NCI-H1930 (cell line): Measurements from ENCODE around the gene JAG2.
"Not testable (repeated sequence)": the region's sequence is repeated elsewhere in the genome, so short reads cannot be mapped to it uniquely, and the experiment has no call there.

Experiments used
- DNase-seq, 2 experiments: peaks; one replicate each; lab custom pipeline; 2025; lab: John Stamatoyannopoulos, UW

Gene JAG2

DNA sequence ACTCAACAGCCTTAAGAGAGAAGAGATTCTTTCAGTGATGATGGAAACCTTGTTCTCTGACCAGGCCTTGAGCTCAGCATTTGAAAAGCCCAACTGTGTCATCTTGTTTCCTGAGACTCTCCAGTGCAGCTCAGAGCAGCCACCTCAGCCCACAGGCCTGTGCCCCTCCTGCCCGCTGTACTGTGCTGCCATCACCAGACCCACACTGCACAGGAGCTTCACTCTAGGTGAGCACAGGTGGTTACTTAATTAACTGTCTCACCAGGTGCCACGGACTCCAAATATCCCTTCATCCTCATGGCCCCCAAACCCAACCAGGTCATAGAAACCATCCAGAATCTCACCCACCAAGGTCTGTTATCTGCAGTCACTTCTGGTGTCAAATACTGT lies 51.3 kb downstream of the JAG2 start:
- DNase-seq = no peak

DNA sequence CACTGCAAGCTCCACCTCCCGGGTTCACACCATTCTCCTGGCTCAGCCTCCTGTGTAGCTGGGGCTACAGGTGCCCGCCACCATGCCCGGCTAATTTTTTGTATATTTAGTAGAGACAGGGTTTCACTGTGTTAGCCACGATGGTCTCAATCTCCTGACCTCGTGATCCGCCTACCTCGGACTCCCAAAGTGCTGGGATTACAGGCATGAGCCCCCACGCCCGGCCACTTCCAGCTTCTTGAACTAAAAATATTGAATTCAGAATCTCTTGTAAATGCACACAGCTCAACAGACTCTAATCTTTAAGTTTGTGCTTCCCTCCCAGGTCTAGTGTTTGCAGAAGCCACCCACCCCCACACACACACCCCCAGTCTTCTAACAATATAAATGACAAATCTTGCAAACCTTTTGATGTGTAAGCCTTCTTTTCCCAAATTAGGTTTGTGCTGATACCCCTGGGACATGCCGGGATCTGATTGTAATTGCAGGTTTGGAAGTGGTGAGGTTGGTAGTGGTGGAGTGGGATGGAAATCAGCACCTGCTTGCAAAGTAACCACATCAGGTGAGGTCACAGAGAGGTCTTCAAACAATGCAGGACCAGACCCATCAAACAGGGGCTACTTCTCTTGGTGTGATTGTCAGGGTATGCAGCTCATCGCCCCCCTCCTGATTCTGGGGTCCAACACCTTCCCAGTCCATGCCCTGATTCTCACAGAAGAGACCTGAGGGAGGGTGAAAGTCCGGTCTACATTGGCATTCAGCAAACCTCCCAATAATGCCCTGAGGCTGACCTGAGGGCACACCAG lies 51.9 kb downstream of the JAG2 start:
- DNase-seq = no peak

- not testable (repeated sequence) for DNase-seq
Measured at GRCh38 chr14:105109243-105109642, 59.3 kb downstream of the JAG2 start.

DNA sequence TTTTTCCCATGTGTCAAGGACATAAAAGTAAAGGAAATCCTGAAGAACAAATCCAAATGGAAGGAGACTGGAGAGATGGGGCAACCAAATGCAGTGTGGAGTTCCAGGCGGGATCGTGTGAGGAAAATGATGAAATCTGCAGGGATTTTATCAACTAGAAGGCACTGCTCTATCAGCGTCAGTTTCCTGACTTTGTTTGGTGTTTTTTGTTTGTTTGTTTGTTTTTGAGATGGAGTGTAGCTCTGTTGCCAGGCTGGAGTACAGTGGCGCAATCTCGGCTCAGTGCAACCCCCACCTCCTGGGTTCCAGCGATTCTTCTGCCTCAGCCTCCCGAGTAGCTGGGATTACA lies 60.1 kb downstream of the JAG2 start:
- DNase-seq = no peak

- no peak for DNase-seq
Measured at GRCh38 chr14:105107781-105108515, 60.6 kb downstream of the JAG2 start.

DNA sequence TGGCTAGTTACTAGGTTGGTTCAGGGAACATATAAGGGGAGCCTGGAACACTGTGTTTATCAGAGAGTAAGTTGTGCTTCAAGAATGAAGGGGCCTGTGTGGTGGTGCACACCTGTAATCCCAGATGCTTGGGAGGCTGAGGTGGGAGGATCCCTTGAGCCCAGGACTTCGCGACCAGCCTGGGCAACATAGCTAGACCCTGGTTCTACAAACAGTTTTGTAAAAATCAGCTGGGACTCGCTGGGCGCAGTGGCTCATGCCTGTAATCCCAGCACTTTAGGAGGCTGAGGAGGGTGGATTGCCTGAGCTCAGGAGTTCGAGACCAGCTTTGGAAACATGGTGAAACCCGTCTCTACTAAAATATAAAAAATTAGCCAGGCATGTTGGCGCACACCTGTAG lies 61.2 kb downstream of the JAG2 start:
- no peak for DNase-seq

DNA sequence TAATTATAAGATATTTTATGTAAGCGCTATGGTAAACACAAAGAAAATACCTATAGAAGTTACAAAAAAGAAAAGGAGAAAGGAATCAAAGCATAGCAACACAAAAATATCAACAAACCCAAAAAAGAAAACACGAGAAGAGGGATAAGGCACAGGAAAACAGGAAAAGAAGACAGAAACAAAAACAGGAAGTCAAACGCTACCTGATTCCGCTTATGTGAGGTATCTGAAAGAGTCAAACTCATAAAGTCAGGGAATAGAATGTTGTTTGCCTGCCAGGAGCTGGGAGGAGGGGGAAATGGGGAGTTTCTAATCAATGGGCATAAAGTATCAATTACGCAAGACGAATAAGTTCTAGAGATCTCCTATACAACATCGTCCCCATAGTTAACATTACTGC lies 63.4 kb downstream of the JAG2 start:
- DNase-seq = no peak

DNA sequence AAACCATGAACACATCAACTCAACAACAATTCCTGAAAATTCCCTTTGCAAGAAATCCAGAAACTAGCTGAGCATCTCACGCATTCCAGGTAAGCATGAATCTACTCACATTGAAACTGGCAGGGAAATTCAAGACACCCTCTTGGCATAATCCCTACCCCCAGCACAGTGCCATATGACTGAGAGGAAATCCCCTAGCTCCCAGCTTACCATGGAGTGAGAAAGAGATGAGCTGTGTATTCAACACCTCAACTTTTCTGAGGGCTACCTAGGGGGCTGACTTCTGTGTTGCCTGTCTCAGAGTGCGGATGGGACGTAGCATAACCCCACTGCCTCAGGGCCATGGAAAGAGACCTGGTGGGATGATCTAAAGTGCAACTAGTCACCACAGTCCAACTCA lies 65.7 kb downstream of the JAG2 start:
- no peak for DNase-seq

DNA sequence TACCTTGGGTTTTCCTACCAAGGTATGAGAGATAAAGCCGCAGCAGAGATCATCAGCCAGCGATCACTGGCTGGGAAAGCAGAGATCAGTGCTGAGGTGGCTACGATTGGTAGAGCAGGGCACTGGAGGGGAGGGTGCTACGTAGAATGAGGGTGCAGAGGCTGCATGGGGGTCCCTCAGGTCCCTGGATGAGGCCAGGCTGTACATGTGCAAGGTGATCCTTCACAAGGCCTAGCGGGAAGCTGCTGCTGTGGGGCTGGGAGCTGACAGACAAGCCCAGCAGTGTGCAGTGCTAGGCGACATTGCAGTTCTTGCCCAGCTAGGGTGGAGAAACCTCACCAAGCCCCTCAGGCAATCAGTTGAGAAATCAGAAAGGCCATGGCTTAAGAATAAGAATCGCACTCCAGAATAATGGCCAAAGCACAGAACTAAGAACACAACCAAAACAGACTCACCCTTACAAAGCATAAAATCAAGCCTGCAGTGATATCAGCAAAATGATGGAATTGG lies 66.2 kb downstream of the JAG2 start:
- DNase-seq = no peak

DNA sequence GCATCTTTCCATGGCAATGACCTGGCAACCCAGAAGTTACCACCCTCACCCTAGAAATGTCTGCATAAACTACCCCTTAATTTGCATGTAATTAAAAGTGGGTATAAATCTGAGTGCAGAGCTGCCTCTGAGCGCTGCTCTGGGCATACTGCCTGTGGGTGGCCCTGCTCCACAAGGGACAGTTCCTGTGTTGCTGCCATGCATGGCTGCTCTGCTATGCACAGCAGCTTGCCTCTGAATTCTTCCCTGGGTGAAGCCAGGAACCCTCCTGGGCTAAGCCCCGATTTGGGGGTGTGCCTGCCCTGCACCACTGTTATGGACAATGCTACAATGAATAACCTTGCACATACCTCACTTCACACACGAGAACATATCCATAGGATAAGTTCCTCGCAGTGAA lies 67.7 kb downstream of the JAG2 start:
- DNase-seq = no peak

DNA sequence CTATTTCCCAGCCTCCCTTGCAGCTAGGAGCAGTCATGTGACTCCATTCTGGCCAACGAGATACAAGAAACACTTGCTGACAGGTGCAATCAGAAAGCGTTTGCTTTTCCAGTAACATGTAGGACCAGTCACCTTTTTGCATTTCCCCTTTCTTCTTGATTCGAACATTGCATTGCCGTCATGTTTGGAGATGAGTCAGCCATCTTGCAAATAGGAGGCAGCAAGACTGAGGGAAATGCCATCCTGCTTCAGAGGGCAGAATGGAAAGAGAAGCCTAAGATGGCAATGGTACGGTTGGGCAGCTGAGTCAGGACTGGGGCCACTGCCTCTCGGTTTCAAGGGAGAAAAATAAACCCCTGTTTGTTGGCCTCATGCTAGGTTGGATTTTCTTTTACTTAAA lies 68.8 kb downstream of the JAG2 start:
- DNase-seq = no peak

GRCh38 chr14:105098316-105098715 lies 70.3 kb downstream of the JAG2 start:
- DNase-seq = no peak

DNA sequence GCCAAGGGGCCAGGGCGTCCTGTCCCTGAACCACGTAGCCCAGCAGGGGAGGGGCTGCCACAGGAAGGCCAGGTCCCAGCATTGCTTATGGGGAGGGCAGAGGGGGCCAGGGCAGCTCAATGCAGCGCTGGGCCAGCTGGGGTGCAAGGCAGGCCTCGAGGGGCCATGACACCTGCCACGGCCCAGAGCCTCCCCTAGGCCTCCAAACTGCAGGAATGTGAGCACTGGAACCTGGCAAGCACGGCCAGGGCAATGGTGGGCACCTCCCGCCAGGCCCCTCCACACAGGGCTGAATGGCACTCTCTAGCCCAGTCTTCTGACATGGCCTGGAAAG lies 70.8 kb downstream of the JAG2 start:
- DNase-seq = no peak

GRCh38 chr14:105096206-105096875 lies 72.2 kb downstream of the JAG2 start:
- DNase-seq = no peak

GRCh38 chr14:105095236-105095805 lies 73.3 kb downstream of the JAG2 start:
- no peak for DNase-seq

DNA sequence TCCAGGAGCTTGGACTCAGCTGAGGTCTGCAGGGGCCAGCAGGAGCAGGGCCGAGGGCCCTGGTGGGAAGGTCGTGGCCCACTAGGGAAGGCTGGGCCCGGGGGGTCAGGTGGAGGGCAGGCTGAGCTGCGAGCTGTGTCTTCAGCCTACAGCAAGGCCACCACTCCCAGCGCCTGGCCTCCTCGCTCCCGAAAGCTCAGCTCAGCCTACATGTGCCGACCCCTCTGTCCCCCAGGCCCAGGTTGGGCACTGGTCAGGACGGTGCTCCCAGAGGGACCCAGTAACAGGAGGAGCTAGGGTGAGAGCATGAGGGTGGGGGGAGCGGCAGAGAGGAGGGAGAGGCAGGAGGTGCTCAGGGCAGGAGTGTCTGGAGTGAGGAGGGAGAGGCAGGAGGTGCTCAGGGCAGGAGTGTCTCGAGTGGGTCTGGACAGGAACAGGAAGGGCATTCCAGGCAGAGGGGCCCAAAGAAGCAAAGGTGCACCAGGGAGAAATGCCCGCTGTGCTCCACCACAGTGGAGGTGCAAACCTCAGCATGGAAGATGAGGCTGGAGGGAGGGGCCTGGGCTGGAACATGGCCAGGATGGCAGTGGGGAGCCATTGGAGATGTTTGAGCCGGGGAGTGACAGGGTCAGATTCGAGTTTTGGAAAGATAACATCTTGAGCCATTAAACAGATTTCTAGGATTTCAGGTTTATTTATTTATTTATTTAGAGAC lies 74.2 kb downstream of the JAG2 start:
- no peak for DNase-seq

- DNase-seq = peak; percentile 53 to 69
Measured at GRCh38 chr14:105093431-105094192, 75.0 kb downstream of the JAG2 start.

DNA sequence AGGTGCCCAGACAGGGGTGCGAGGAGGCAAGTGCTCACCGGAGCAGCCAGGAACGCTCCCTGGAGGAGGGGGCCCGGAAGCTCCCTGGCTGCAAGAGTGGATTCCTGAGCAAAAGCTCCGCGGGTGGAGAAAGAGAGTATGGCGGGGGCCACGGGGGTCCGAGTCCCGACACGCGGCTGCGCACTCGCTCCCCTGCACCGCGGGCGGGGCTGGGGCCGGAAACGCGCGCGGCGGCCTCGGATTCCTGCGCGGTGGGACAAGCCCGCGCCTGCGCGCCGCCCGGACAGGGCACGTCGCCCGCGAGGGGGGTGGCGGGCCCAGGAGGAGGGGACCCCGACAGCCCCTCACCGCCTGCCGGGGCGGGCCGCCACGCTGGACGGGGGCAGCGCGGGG lies 75.5 kb downstream of the JAG2 start:
- peak in 1 of 2 experiments; percentile 47 for DNase-seq

DNA sequence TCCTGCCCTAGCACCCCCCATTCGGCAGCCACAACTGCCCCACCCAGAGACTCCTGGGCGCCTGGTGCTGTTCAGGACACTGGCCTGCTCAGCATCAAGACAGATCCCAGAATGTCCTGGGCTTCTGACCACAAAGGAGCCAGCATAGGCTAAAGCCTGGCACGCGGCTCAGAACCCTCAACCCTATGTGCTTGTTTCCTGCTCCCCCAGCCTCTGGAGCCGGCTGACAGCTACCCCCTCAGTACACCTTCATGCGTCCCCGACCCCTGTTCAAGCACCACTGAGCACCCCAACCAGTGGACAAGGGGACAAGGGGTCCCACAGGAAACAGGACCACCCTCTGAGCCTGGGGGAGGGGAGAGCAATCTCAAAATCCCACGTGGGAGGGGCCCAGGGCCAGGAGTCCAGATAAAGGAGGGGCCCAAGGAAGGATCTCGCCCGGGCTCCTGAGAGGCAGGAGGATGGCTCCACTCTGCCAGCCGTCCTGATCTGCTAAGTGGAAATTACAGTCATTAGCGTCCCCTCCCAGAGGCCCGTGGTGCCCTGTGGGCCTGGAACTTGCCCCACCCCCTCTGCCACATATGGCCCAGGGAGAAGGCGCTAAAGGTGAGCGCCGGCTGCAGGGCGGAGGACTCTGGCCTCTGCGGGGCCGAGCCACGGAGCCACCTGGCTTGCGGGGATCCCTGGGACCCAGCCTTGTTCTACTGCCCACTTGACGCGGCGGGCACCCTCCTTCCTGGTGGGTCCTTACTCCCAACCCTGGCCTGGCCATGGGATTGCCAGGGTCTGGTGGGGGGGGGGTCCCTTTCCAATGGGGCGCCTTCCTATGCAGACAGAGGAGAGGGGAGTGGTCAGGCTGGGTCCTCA lies 76.2 kb downstream of the JAG2 start:
- no peak for DNase-seq

DNA sequence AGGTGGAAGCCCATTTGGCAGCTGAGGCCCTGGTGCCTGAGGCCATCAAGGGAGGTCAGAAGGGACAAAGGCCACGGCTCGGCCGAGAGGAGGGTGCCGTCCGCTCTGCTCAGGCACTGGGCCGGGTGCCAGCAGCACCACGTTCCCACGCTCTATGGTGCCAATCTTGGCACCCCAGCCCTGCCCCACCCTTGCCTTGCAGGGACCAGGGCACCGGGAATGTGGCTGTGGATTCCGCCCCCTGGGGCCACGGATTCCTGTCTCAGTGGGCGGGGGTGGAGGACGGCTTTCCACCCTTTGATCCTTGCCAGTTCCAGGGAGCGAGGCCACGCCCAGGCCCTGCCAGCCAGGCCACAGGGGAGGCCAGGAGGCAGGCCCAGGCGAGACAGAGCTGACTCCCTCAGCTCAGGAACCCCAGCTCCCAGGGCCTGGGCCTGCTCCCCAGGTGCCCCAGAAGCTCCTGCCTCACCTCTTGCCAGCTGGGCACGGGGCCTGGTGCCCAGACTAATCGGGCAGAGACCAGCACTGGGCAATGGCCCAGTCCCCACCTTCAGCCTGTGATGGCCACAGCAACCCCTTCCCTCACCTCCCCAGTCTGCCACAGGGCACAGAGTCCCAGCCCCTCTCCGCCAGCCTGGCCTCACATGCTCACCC lies 76.9 kb downstream of the JAG2 start:
- DNase-seq = no peak
